ENCODE results near the gene SPAG6. TPM values are rescaled to one million over a fixed set of nuclear protein-coding genes. Genes with fewer than 3 reads are reported as not detected.

Gene SPAG6
- total RNA-seq, 1 donor from 2014 or later: not detected

DNA sequence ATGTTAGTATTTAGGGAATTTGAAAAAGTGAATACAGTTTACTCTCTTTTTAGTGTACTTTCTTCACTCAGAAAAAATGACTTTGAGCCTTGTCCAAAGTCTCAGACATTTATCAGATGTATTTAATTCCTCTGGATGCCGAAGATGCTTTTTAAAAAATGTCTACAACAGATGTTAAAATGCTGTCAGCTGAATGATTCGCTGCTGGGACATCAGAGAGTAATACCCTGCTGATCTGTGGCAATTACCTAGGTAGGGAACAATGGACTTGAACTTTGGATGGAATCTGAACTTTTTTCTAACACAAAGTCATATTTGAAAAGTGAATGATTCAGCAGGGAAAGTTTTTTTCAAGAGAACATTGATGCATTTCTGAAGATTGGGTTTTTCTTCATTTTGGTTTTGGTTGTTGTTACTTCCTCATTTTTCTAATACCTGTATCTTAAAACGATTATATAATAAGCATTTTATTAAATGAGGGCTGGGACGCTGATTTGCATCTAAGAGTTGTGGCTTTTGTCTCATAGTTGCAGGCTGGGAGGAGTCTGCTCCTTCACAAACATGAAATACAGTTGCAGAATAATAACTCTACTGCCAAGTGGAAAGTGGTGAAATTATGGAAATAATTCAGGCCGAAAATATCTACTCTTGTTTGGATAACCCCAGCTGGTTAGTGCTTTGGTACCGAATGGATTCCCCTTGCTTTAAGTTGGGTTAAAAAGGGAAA is 98.0 kb downstream of the SPAG6 start:
- no peaks in the 10 kb centered on the region for H3K9me3 Mint-ChIP-seq (ENCODE audit: unreplicated experiment)
- H3K36me3 Mint-ChIP-seq (ENCODE audit: unreplicated experiment): peaks cover 2% of the 10 kb centered on the region
- peaks cover 26% of the 10 kb centered on the region for H3K4me1 Mint-ChIP-seq (ENCODE audit: unreplicated experiment)
- no peak overlapping the region for H3K27ac Mint-ChIP-seq (ENCODE audit: unreplicated experiment)
- H3K4me3 Mint-ChIP-seq (ENCODE audit: unreplicated experiment): no peak overlapping the region
- DNase-seq (ENCODE audit: extremely low spot score, unreplicated experiment): no peak
- TF ChIP-seq, protein P1, sequence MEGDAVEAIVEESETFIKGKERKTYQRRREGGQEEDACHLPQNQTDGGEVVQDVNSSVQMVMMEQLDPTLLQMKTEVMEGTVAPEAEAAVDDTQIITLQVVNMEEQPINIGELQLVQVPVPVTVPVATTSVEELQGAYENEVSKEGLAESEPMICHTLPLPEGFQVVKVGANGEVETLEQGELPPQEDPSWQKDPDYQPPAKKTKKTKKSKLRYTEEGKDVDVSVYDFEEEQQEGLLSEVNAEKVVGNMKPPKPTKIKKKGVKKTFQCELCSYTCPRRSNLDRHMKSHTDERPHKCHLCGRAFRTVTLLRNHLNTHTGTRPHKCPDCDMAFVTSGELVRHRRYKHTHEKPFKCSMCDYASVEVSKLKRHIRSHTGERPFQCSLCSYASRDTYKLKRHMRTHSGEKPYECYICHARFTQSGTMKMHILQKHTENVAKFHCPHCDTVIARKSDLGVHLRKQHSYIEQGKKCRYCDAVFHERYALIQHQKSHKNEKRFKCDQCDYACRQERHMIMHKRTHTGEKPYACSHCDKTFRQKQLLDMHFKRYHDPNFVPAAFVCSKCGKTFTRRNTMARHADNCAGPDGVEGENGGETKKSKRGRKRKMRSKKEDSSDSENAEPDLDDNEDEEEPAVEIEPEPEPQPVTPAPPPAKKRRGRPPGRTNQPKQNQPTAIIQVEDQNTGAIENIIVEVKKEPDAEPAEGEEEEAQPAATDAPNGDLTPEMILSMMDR (IDR thresholded peaks at IDR 0.05): no peak
- peaks cover 5% of the 10 kb centered on the region for H3K27me3 Mint-ChIP-seq (ENCODE audit: unreplicated experiment)

DNA sequence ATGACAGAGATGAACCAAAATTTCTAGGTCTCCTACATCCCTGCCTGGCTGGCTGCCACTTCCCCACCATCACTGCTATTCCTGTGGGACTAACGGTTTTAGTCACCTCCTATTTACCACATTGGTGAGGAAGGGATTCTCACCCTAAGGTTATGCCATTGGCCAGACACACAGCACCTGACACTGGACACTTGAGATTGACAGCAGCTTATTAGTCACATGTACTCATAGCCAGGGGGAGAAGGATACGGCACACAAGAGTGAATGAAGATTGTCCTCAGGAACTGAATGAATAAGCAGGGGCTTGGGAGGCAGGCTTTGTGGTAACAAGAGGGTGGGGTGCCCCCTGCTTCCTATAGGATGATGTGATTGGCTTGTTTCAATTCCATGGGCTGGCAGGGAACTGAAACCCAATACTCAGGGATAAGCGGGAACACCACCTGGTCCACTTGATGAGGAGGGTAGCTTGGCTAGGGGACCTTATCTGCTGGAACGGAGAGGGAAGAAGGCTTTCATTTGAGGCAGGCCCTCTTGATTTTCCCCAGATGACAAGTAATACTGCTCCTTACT is 99.0 kb downstream of the SPAG6 start:
- TF ChIP-seq, protein P1 (IDR thresholded peaks at IDR 0.05): no peak
- Mint-ChIP-seq H3K4me1 (ENCODE audit: unreplicated experiment) (peaks cover 20% of the 10 kb centered on the region), H3K9me3 (ENCODE audit: unreplicated experiment) (no peaks in the 10 kb centered on the region), H3K4me3 (ENCODE audit: unreplicated experiment) (no peak overlapping the region), H3K27ac (ENCODE audit: unreplicated experiment) (no peak overlapping the region), H3K27me3 (ENCODE audit: unreplicated experiment) (peaks cover 5% of the 10 kb centered on the region), H3K36me3 (ENCODE audit: unreplicated experiment) (peaks cover 2% of the 10 kb centered on the region)
- no peak for DNase-seq (ENCODE audit: extremely low spot score, unreplicated experiment)

DNA sequence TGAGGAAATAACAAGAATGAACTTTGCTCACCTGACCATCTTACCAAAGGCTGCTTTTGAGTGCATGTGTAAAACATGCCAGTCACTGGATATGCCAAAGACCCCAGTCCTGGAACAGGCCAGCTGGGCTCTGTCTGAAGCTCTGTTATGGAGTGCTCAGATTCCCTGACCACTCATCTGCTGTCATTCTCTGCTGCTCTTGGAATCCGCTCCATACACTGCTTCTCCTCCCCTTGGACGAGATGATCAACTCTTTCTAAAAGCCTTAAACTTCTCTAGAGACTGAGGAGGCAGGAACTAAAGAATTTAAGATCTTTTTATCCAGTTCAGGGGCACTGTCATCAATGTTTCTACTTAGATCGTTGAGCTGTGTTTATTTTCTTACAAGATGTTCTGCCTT is 100.2 kb downstream of the SPAG6 start:
- DNase-seq (ENCODE audit: extremely low spot score, unreplicated experiment): no peak
- Mint-ChIP-seq H3K4me1 (ENCODE audit: unreplicated experiment) (peaks cover 18% of the 10 kb centered on the region), H3K36me3 (ENCODE audit: unreplicated experiment) (no peaks in the 10 kb centered on the region), H3K27me3 (ENCODE audit: unreplicated experiment) (peaks cover 5% of the 10 kb centered on the region), H3K27ac (ENCODE audit: unreplicated experiment) (no peak overlapping the region), H3K4me3 (ENCODE audit: unreplicated experiment) (no peak overlapping the region), H3K9me3 (ENCODE audit: unreplicated experiment) (no peaks in the 10 kb centered on the region)
- TF ChIP-seq, protein P1 (IDR thresholded peaks at IDR 0.05): no peak

DNA sequence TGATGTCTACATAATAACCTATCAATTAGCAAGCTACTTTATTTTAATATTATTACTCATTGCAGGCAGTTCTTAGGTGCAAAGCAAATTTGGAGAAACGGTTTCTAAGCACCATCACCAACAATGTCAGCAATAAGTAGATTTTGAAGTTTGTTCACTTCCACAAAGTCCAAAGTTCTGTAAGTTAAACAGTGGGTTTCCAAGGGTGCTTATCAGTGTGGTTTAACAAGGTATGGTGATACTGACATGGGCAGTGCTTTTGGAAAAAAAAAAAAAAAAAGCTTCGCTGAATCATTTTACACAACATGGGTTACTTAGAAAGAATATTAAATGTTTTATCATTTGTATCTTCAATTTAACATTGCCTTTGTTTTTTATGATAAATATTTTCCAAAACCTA is 101.8 kb downstream of the SPAG6 start:
- Mint-ChIP-seq H3K27me3 (ENCODE audit: unreplicated experiment) (no peaks in the 10 kb centered on the region), H3K9me3 (ENCODE audit: unreplicated experiment) (no peaks in the 10 kb centered on the region), H3K4me1 (ENCODE audit: unreplicated experiment) (peaks cover 18% of the 10 kb centered on the region), H3K27ac (ENCODE audit: unreplicated experiment) (no peak overlapping the region), H3K4me3 (ENCODE audit: unreplicated experiment) (no peak overlapping the region), H3K36me3 (ENCODE audit: unreplicated experiment) (no peaks in the 10 kb centered on the region)
- no peak for DNase-seq (ENCODE audit: extremely low spot score, unreplicated experiment)
- TF ChIP-seq, protein P1 (IDR thresholded peaks at IDR 0.05): no peak

DNA sequence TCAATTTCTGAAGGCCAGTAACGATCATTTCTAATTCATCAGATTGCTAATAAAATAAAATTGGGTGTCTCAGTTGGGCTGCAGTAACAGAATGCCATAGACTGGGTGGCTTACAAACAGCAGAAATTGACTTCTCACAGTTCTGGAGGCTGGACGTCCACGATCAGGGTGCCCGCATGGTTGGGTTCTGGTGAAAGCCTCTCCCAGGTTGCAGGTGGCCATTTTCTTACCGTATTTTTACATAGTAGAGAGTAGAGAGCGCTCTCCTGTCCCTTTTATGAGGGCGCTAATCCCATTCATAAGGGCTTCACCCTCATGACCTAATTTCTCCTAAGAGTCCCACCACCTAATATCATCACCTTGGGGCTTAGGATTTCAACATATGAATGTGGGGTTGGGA is 106.0 kb downstream of the SPAG6 start:
- H3K4me1 Mint-ChIP-seq (ENCODE audit: unreplicated experiment): peaks cover 2% of the 10 kb centered on the region
- no peaks in the 10 kb centered on the region for H3K36me3 Mint-ChIP-seq (ENCODE audit: unreplicated experiment)
- H3K9me3 Mint-ChIP-seq (ENCODE audit: unreplicated experiment): no peaks in the 10 kb centered on the region
- TF ChIP-seq, protein P1 (IDR thresholded peaks at IDR 0.05): no peak
- no peak for DNase-seq (ENCODE audit: extremely low spot score, unreplicated experiment)
- H3K27me3 Mint-ChIP-seq (ENCODE audit: unreplicated experiment): no peaks in the 10 kb centered on the region
- H3K27ac Mint-ChIP-seq (ENCODE audit: unreplicated experiment): no peak overlapping the region
- H3K4me3 Mint-ChIP-seq (ENCODE audit: unreplicated experiment): no peak overlapping the region
